Esophagus squamous epithelium (tissue), 4 donors: ENCODE results near the gene SMPD2.

Experiments
- POLR2A ChIP-seq, 4 donors: fragments of 450-650 bp; IDR thresholded peaks; one replicate each; pipeline ENCODE4 v1.6.1; 2017; ENCODE audit warnings: antibody characterized with exemption in 4 of 4, mild to moderate bottlenecking in 4 of 4, moderate library complexity in 3 of 4
- TF ChIP-seq, protein P1 (sequence below), 6 experiments: fragments of 450-650 bp in 4 of 6; fragments of 200-600 bp in 2 of 6; sonication (generic) in 2 of 6; IDR thresholded peaks; one replicate each; pipeline ENCODE4 v1.5.1; 2016 to 2019; ENCODE audit warnings: antibody characterized with exemption in 6 of 6, mild to moderate bottlenecking in 4 of 6, moderate library complexity in 4 of 6

DNA sequence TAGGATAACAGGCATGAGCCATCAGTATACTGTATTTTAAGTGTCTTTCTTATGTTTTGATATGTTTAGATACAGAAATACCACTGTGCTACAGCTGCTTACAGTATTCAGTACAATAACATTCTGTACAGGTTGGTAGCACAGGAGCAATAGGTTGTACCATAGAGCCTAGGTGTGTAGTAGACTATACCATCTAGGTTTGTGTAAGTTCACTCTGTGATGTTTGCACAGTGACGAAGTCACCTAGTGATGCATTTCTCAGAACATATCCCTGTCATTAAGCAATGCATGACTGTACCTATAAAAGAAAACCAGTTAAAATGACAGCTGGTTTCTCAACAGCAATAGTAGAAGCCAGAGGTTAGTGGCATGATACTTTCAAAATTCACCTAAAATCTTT, 45.5 kb downstream of the SMPD2 start:
- TF ChIP-seq, protein P1, sequence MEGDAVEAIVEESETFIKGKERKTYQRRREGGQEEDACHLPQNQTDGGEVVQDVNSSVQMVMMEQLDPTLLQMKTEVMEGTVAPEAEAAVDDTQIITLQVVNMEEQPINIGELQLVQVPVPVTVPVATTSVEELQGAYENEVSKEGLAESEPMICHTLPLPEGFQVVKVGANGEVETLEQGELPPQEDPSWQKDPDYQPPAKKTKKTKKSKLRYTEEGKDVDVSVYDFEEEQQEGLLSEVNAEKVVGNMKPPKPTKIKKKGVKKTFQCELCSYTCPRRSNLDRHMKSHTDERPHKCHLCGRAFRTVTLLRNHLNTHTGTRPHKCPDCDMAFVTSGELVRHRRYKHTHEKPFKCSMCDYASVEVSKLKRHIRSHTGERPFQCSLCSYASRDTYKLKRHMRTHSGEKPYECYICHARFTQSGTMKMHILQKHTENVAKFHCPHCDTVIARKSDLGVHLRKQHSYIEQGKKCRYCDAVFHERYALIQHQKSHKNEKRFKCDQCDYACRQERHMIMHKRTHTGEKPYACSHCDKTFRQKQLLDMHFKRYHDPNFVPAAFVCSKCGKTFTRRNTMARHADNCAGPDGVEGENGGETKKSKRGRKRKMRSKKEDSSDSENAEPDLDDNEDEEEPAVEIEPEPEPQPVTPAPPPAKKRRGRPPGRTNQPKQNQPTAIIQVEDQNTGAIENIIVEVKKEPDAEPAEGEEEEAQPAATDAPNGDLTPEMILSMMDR (IDR thresholded peaks at IDR 0.05), result no peak
- TF ChIP-seq POLR2A (IDR thresholded peaks at IDR 0.05), result no peak
